Measurements from ENCODE around the gene KCNK3. TPM values are rescaled to one million over a fixed set of nuclear protein-coding genes. Genes with fewer than 3 reads are reported as not detected.
"Not testable (repeated sequence)": the region's sequence is repeated elsewhere in the genome, so short reads cannot be mapped to it uniquely, and the experiment has no call there.

The KCNK3 gene
- total RNA-seq, 2 experiments from 2014 or later, result not detected

GRCh38 chr2:26737221-26737620 lies 44.7 kb downstream of the KCNK3 start:
- Mint-ChIP-seq H3K27me3 (no peaks in the 10 kb centered on the region), H3K36me3 (ENCODE audit: low read depth) (no peaks in the 10 kb centered on the region), H3K4me3 (no peak overlapping the region), H3K4me1 (peaks cover 6% of the 10 kb centered on the region), H3K9me3 (no peaks in the 10 kb centered on the region), H3K27ac (no peak overlapping the region)
- DNase-seq, result no peak
- CTCF ChIA-PET, result no interaction called here
- POLR2A ChIA-PET, result interaction anchor here (0.6 kb wide), 1 partner anchor 218 kb away, joined by 4 read pairs; no protein-coding TSS in a partner anchor

- ChIA-PET CTCF (interaction anchor here (0.6 kb wide), 1 partner anchor 1933 kb away, joined by 3 read pairs; no protein-coding TSS in a partner anchor), POLR2A (no interaction called here)
- no peak overlapping the region for H3K27ac Mint-ChIP-seq
- H3K4me3 Mint-ChIP-seq, result no peak overlapping the region
- peaks cover 6% of the 10 kb centered on the region for H3K4me1 Mint-ChIP-seq
- H3K9me3 Mint-ChIP-seq, result no peaks in the 10 kb centered on the region
- DNase-seq, result no peak
- no peaks in the 10 kb centered on the region for H3K27me3 Mint-ChIP-seq
- H3K36me3 Mint-ChIP-seq (ENCODE audit: low read depth), result no peaks in the 10 kb centered on the region
Observed at GRCh38 chr2:26738481-26738880, 46.0 kb downstream of the KCNK3 start.

GRCh38 chr2:26739514-26739913 lies 47.0 kb downstream of the KCNK3 start:
- Mint-ChIP-seq H3K36me3 (ENCODE audit: low read depth) (no peaks in the 10 kb centered on the region), H3K27me3 (no peaks in the 10 kb centered on the region), H3K9me3 (no peaks in the 10 kb centered on the region), H3K4me3 (no peak overlapping the region), H3K4me1 (peaks cover 6% of the 10 kb centered on the region), H3K27ac (no peak overlapping the region)
- no peak for DNase-seq
- POLR2A ChIA-PET, result no interaction called here
- CTCF ChIA-PET, result interaction anchor here (1.4 kb wide), 1 partner anchor 162 kb away, joined by 4 read pairs; no protein-coding TSS in a partner anchor

- H3K36me3 Mint-ChIP-seq (ENCODE audit: low read depth), result no peaks in the 10 kb centered on the region
- POLR2A ChIA-PET, result no interaction called here
- H3K27me3 Mint-ChIP-seq, result no peaks in the 10 kb centered on the region
- H3K27ac Mint-ChIP-seq, result no peak overlapping the region
- H3K4me1 Mint-ChIP-seq, result peaks cover 6% of the 10 kb centered on the region
- H3K9me3 Mint-ChIP-seq, result no peaks in the 10 kb centered on the region
- no peak overlapping the region for H3K4me3 Mint-ChIP-seq
- CTCF ChIA-PET, result no interaction called here
- no peak for DNase-seq
Observed at GRCh38 chr2:26740346-26740745, 47.8 kb downstream of the KCNK3 start.

GRCh38 chr2:26740890-26741302 lies 48.4 kb downstream of the KCNK3 start:
- POLR2A ChIA-PET, result no interaction called here
- Mint-ChIP-seq H3K9me3 (no peaks in the 10 kb centered on the region), H3K4me1 (peaks cover 6% of the 10 kb centered on the region), H3K27ac (no peak overlapping the region), H3K27me3 (no peaks in the 10 kb centered on the region), H3K36me3 (ENCODE audit: low read depth) (no peaks in the 10 kb centered on the region), H3K4me3 (no peak overlapping the region)
- peak; percentile 20 for DNase-seq
- CTCF ChIA-PET, result no interaction called here

GRCh38 chr2:26742048-26742770 lies 49.7 kb downstream of the KCNK3 start:
- Mint-ChIP-seq H3K4me3 (no peak overlapping the region), H3K27ac (no peak overlapping the region), H3K27me3 (no peaks in the 10 kb centered on the region), H3K9me3 (no peaks in the 10 kb centered on the region), H3K4me1 (peaks cover 6% of the 10 kb centered on the region), H3K36me3 (ENCODE audit: low read depth) (no peaks in the 10 kb centered on the region)
- ChIA-PET POLR2A (no interaction called here), CTCF (interaction anchor here (1.2 kb wide), 1 partner anchor 136 kb away, joined by 4 read pairs; no protein-coding TSS in a partner anchor)
- no peak for DNase-seq

- CTCF ChIA-PET, result interaction anchor here (0.9 kb wide), 1 partner anchor 162 kb away, joined by 5 read pairs; no protein-coding TSS in a partner anchor
- Mint-ChIP-seq H3K27me3 (no peaks in the 10 kb centered on the region), H3K9me3 (no peaks in the 10 kb centered on the region), H3K36me3 (ENCODE audit: low read depth) (no peaks in the 10 kb centered on the region), H3K27ac (no peak overlapping the region), H3K4me3 (no peak overlapping the region), H3K4me1 (peaks cover 6% of the 10 kb centered on the region)
- POLR2A ChIA-PET, result no interaction called here
- DNase-seq, result no peak
Observed at GRCh38 chr2:26743852-26744251, 51.3 kb downstream of the KCNK3 start.

- H3K27ac Mint-ChIP-seq, result no peak overlapping the region
- H3K4me1 Mint-ChIP-seq, result peaks cover 6% of the 10 kb centered on the region
- CTCF ChIA-PET, result interaction anchor here (0.6 to 1.4 kb wide), 3 partner anchors 12 to 1973 kb away, joined by 3 to 4 read pairs (median 4); no protein-coding TSS in a partner anchor
- H3K27me3 Mint-ChIP-seq, result no peaks in the 10 kb centered on the region
- no peaks in the 10 kb centered on the region for H3K9me3 Mint-ChIP-seq
- no peak for DNase-seq
- no peak overlapping the region for H3K4me3 Mint-ChIP-seq
- POLR2A ChIA-PET, result no interaction called here
- no peaks in the 10 kb centered on the region for H3K36me3 Mint-ChIP-seq (ENCODE audit: low read depth)
Observed at GRCh38 chr2:26744953-26745352, 52.4 kb downstream of the KCNK3 start.

GRCh38 chr2:26745609-26746327 lies 53.2 kb downstream of the KCNK3 start:
- ChIA-PET CTCF (interaction anchor here (0.8 to 1.4 kb wide), 4 partner anchors 12 to 75 kb away, joined by 3 to 4 read pairs (median 4); no protein-coding TSS in a partner anchor), POLR2A (no interaction called here)
- peak; percentile 86 for DNase-seq
- no peak overlapping the region for H3K27ac Mint-ChIP-seq
- no peaks in the 10 kb centered on the region for H3K9me3 Mint-ChIP-seq
- H3K27me3 Mint-ChIP-seq, result no peaks in the 10 kb centered on the region
- H3K36me3 Mint-ChIP-seq (ENCODE audit: low read depth), result no peaks in the 10 kb centered on the region
- H3K4me1 Mint-ChIP-seq, result peaks cover 4% of the 10 kb centered on the region
- no peak overlapping the region for H3K4me3 Mint-ChIP-seq

GRCh38 chr2:26746934-26747333 lies 54.4 kb downstream of the KCNK3 start:
- no peaks in the 10 kb centered on the region for H3K4me1 Mint-ChIP-seq
- POLR2A ChIA-PET, result no interaction called here
- CTCF ChIA-PET, result interaction anchor here (0.6 to 1.3 kb wide), 3 partner anchors 10 to 272 kb away, joined by 3 to 4 read pairs (median 4); no protein-coding TSS in a partner anchor
- H3K36me3 Mint-ChIP-seq (ENCODE audit: low read depth), result no peaks in the 10 kb centered on the region
- H3K27me3 Mint-ChIP-seq, result no peaks in the 10 kb centered on the region
- H3K4me3 Mint-ChIP-seq, result no peak overlapping the region
- DNase-seq, result no peak
- no peak overlapping the region for H3K27ac Mint-ChIP-seq
- no peaks in the 10 kb centered on the region for H3K9me3 Mint-ChIP-seq

- H3K36me3 Mint-ChIP-seq (ENCODE audit: low read depth); H3K4me3 Mint-ChIP-seq; H3K4me1 Mint-ChIP-seq; DNase-seq; CTCF ChIA-PET; H3K27ac Mint-ChIP-seq; H3K9me3 Mint-ChIP-seq; H3K27me3 Mint-ChIP-seq; POLR2A ChIA-PET: not testable (repeated sequence)
Observed at GRCh38 chr2:26749787-26750420, 57.4 kb downstream of the KCNK3 start.

GRCh38 chr2:26750467-26750866 lies 57.9 kb downstream of the KCNK3 start:
- H3K4me1 Mint-ChIP-seq; H3K9me3 Mint-ChIP-seq; H3K36me3 Mint-ChIP-seq (ENCODE audit: low read depth); DNase-seq; H3K27ac Mint-ChIP-seq; H3K4me3 Mint-ChIP-seq; CTCF ChIA-PET; H3K27me3 Mint-ChIP-seq; POLR2A ChIA-PET: not testable (repeated sequence)

GRCh38 chr2:26752656-26753055 lies 60.1 kb downstream of the KCNK3 start:
- Mint-ChIP-seq H3K27ac (no peak overlapping the region), H3K4me1 (peaks cover 5% of the 10 kb centered on the region), H3K36me3 (ENCODE audit: low read depth) (no peaks in the 10 kb centered on the region), H3K27me3 (no peaks in the 10 kb centered on the region), H3K9me3 (no peaks in the 10 kb centered on the region), H3K4me3 (no peak overlapping the region)
- DNase-seq, result no peak
- POLR2A ChIA-PET, result no interaction called here
- CTCF ChIA-PET, result no interaction called here

Measured in activated CD4-positive, alpha-beta T cell treated with anti-CD3 and anti-CD28 coated beads, Interleukin-2, amount 10 ng/mL, durations not matched to agents 7 days and 5 days (primary cell).